ENCODE measurements around the gene TRMT112.
"Not testable (repeated sequence)": the region's sequence is repeated elsewhere in the genome, so short reads cannot be mapped to it uniquely, and the experiment has no call there.

TRMT112 gene

DNA sequence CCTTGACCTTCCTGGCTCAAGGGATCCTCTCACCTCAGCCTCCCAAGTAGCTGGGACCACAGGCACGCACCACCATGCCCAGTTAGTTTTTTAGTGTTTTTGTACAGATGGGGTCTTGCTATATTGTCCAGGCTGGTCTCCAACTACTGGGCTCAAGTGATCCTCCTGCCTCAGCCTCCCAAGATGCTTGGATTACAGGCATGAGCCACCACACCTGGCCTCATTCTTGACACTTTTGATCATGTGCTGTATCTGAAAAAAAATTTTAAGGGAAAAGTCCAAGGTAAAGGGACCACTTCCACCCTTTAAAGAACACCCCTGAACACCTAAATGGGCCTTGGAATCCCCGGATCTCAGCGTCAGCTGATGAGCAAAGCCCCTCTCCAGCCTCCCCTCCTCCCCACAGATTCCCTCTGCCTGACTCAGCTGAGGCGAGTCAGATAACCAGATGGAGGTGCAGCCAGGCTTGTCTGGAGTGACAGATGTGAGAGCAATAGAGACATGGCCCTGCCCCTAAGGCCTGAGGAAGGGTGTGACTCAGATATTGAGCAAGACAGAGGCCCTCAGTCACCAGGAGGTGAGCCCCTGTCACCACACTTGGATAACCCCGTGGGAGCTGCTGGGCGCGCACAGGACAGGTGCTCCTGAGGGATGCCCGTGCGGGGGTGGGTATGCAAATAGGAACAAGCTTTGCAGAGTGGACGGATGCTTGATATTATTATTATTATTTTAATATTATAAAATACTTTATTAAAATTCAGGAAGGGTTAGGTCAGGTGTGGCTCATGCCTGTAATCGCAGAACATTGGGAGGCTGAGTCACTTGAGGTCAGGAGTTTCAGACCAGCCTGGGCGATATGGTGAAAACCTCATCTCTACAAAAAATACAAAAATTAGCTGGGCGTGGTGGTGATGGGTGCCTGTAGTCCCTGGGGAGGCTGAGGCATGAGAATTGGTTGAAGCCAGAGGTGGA is 17.7 kb upstream of the TRMT112 start:
- no peak overlapping the region for H3K4me3 ChIP-seq (ENCODE audit: low read depth, low read length)

DNA sequence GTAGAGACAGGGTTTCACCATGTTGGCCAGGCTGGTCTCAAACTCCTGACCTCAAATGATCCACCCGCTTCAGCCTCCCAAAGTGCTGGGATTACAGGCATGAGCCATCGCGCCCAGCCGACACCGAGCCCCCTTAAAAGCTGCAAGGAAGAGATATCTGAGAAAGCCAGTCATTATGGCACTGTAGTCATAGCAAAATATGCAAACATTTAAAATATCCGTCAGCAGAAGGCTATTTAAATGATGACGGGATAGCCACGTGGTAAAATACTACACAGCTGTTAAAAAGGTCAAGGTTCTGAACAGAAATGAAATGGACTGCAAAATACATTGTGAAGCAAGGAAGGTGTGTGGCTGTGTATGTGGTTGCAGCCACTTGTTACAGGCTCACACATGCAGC is 16.2 kb upstream of the TRMT112 start:
- H3K4me3 ChIP-seq (ENCODE audit: low read depth, low read length): no peak overlapping the region

DNA sequence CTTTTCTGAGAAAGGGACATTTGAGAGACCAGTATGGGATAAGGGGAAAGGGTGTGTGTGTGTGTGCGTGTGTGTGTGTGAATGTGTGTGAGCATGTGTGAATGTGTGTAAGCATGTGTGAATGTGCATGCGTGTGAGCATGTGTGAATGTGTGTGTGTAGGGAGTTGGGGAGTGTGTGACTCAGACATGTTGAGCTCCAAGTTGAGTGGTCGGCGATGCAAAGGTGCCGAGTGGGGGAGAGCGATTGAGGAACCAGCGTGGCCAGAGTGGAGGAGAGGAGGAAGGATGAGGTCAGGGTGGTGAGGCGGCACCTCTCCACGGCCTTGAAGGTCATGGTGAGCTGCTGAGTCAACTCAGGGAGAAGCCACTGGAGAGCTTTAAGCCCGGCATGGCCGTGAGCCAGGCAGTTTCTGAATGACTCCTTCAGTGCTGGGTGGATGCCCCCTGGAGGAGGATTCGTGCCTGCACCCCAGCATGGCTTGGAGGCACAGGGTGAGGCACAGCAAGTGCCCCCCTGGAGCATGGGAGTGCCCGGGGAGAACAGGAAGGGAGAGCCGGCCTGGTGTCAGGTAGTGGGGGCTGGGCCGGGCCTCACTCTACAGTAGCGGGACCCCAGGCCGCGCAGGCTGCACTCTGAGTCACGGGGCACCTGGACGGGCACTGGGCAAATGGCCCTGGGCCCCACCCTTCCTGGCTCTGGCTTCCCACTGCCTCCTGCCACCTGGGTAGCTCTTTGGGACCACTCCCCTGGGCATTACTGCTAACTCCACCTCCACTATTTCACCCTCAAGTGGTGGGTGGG is 14.4 kb upstream of the TRMT112 start:
- H3K4me3 ChIP-seq (ENCODE audit: low read depth, low read length): no peak overlapping the region

DNA sequence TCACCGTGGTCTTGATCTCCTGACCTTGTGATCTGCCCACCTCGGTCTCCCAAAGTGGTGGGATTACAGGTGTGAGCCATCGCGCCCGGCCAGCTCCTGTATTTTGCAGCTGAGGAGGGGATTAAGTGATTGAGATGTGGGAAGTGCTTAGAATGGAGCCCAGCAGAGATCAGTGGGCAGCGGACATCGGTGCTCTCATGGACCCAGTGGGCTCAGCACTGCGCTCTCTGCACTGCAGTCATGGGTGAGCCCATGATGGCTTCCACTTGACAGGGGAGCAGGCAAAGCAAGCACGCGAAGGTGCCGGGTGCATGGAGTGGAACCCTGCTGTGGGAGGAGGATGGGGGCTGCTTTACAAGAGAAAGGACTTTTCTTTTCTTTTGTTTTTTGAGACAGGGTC is 13.5 kb upstream of the TRMT112 start:
- H3K4me3 ChIP-seq (ENCODE audit: low read depth, low read length): no peak overlapping the region

DNA sequence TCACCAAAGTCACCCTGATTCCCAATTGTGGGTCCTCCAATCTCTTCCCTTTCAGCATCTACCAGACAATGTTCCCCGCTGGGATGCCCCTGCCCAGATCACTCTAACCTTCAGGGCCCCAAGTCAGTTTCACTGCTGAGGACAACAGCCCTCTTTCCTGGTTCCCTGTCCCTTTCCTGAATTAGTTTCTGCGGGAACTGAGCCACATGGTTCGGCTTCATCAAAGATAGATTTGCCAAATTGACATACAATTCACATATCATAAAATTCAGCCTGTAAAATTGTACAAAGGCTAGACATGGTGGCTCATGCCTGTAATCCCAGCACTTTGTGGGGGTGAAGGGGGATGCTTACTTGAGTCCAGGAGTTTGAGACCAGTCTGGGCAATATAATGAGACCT is 10.6 kb upstream of the TRMT112 start:
- H3K4me3 ChIP-seq (ENCODE audit: low read depth, low read length): no peak overlapping the region

DNA sequence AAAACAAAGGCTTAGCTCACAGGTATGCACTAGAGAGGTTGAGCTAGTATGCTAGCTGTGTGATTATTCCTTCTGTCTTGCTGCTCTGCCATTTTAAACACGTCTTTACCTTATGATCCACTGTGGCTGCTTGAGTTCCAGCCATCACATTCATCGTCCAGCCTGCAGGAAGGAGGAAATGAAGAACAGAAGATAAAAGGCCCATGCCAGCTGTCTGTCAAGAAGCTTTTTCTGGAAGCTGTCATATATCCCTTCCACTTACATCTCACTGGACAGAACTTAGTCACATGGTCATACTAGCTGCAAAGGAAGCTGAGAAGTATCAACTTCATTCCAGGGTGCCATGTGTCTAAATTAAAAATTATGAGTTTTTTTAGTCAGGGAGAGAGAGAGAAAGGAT is 10.0 kb upstream of the TRMT112 start:
- no peak overlapping the region for H3K4me3 ChIP-seq (ENCODE audit: low read depth, low read length)

DNA sequence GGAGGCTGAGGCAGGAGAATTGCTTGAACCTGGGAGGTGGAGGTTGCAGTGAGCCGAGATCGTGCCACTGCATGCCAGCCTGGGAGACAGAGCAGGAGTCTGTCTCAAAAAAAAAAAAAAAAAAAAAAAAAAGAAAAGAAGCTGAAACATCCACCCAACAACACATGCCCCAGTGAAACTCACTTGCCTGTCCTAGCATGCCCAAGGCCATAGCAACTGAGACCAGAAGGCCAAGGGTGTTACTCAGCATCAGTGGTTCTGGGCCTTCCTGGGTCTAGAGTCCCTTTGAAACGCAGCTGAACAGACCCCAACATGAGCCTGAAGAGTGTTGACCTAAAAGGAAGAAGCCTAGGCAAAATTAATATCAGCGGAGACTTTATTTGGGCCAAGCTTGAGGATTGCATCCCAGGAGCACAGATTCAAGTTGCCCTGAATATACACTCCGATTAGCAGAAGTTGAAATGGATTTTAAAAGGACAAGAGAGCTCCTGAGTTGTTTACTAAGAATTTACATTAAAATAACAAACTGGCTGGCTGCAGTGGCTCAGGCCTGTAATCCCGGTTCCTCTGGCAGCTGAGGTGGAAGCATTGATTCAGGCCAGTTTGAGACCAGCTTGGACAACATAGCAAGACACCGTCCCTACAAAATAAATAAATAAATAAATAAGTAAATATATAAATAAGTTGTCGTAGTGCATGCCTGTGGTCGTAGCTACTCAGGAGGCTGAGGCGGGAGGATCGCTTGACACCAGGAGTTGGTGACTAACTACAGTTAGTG is 7.5 kb upstream of the TRMT112 start:
- H3K4me3 ChIP-seq (ENCODE audit: low read depth, low read length): no peak overlapping the region

DNA sequence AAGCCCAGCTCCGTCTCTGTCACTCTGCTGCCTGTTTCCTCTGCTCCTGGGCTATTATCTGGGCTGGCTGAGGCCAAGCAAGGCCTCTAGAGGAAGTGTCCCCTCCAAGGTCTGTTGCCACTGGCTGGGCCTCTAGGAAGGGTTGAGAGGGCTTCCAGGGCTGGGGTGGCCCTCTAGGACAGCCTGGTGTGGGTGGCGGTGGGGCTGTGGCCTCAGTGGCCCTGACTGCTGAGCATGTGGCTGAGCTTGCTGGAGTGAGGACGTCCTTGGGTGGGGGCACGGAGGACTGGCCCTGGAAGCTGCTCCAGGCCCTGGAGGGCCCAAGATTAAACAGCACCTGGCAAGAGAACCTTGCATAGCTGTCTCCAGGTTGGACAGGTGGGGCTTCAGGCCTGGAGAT is 6.6 kb upstream of the TRMT112 start:
- not testable (repeated sequence) for H3K4me3 ChIP-seq (ENCODE audit: low read depth, low read length)

DNA sequence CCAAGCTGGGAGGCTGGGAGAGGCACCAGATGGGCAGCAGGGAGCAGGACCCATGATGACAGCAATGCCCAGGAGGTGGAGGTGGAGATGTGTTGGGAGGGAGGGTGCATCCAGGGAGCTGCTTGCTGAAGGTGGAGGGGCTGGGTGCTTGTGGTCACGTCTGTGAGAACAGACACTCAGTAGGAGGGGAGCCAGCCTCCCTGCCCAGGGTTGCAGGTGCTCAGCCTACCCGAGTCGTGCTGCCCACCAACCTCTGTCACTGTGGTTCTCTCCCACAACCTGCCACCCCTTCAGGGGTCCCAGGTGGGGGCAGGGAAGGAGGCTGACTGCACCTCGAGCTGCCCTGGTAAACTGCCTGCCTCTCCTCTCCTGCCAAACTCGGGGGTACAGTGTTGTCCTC is 6.0 kb upstream of the TRMT112 start:
- H3K4me3 ChIP-seq (ENCODE audit: low read depth, low read length): no peak overlapping the region

DNA sequence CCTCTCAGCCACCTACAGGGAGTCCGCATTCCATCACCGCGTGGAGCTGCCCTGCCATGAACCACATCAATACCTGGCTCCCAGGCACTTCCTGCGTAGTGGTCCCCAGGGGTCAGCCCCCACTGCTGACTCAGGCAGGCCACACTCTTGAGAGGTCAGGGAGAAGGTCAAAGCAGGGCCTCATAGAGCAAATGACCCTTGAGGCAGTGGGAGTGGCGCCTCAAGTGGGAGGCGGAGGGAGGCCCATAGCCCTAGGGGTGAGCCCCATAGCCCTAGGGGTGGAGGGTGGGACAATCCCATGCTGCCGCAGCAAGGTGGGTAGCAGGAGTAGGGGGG is 5.5 kb upstream of the TRMT112 start:
- no peak overlapping the region for H3K4me3 ChIP-seq (ENCODE audit: low read depth, low read length)

DNA sequence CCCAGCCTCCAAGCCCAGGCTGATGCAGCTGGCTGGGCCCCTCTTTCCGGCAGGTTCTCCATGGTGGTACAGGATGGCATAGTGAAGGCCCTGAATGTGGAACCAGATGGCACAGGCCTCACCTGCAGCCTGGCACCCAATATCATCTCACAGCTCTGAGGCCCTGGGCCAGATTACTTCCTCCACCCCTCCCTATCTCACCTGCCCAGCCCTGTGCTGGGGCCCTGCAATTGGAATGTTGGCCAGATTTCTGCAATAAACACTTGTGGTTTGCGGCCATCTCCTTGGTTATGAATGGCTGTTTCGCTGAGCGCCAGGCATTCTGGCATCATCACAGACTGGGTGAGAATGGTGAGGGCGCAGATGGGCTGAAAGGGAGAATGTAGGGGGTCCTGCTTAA is 4.2 kb upstream of the TRMT112 start:
- no peak overlapping the region for H3K4me3 ChIP-seq (ENCODE audit: low read depth, low read length)

DNA sequence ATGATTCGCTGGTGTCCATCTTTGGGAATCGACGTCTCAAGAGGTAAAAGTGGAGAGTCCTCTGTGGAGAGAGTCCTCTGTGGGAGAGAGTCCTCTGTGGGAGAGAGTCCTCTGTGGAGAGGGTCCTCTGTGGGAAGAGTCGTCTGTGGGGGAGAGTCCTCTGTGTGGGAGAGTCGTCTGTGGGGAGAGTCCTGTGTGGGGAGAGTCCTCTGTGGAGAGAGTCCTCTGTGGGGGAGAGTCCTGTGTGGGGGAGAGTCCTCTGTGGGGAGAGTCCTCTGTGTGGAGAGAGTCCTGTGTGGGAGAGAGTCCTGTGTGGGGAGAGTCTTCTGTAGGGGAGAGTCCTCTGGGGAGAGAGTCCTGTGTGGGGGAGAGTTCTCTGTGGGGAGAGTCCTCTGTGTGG is 3.7 kb upstream of the TRMT112 start:
- H3K4me3 ChIP-seq (ENCODE audit: low read depth, low read length): no peak overlapping the region

DNA sequence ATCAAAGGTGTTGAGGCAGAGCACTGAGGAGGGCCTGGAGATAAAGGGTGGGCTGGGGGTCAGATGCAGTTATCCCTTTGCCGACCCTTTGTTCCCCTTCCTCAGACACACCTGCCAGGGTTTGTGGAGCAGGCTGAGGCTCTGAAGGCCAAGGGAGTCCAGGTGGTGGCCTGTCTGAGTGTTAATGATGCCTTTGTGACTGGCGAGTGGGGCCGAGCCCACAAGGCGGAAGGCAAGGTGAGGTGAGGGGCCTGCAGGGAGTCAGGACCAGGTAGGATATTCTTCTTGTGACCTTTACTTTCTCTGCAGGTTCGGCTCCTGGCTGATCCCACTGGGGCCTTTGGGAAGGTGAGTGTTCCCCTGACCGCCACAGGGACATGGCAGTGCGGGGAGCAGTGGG is 3.2 kb upstream of the TRMT112 start:
- H3K4me3 ChIP-seq (ENCODE audit: low read depth, low read length): no peak overlapping the region

DNA sequence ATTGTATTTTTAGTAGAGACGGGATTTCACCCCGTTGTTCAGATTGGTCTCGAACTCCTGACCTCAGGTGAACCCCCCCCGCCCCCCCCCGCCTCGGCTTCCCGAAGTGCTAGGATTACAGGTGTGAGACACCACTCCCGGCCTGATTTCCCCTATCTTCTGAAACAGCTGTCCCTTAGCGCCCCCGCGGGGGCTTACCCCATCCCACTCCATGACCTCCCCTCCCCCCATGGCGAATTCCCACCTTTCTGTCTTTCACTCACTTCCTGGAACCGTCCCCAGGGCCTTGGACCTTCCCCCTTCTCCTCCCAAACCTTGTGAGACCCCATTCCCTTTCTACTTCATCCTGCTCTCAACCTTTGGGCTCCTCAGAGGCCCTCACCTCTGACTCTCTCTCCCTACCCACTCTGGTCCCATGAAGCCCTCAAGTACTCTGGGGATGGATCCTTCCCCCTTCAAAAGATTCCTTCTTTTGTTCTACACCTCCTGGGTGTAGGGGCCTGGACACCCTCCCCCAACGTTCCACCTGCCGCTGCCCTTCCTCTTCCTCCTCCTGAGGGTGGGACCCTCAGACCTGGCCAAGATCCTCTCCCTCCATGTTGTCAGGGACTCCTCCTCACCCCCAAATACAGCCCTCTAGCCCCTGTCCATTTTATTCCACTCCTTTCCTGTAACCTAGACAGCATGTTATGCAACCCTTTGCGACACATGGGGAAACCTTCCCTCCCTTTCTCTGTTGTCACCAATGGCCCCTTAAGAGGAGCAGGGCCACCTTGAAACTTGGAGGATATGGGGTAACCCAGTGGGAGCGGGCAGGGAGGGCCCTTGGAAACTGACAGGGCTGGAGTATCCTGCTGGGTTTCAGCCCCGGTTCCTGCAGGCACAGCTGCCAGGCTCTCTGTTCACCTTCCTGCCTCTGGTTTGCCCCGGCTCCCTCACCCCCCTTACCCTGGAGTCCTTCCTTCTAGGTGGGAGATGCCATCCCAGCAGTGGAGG is 1.7 kb upstream of the TRMT112 start:
- peak overlapping the region; percentile 95 for H3K4me3 ChIP-seq (ENCODE audit: low read depth, low read length)

DNA sequence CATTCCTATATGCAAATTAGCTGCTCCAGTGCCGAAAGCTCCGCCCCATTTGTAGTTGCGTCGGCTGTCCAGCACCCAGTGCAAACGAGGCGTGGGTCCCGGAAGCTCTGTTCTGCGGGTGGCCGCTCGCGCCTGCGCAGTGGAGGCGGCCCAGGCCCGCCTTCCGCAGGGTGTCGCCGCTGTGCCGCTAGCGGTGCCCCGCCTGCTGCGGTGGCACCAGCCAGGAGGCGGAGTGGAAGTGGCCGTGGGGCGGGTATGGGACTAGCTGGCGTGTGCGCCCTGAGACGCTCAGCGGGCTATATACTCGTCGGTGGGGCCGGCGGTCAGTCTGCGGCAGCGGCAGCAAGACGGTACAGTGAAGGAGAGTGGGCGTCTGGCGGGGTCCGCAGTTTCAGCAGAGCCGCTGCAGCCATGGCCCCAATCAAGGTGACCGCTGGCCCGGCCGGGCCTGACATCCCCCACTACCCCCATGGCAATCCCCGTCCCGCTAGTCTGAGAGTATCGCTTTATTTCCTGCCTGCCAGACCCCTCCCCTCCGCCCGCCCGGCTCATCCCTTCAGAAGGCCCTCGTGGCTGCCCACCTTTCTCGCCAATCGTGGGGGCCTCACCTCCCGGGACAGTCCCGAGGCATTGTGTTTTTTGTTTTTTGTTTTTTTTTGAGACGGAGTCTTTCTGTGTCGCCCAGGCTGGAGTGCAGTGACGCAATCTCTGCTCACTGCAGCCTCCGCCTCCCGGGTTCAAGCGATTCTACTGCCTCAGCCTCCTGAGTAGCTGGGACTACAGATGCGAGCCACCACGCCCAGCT is 804 bp upstream of the TRMT112 start, which contains the start of gene PRDX5:
TSS of gene PRDX5 (plus strand) at position 161 of the 805 bp plus-strand sequence. CDS start at position 256, 95 bp downstream.
- peak within 1 kb of the TSS; percentile 95 for H3K4me3 ChIP-seq (ENCODE audit: low read depth, low read length)

DNA sequence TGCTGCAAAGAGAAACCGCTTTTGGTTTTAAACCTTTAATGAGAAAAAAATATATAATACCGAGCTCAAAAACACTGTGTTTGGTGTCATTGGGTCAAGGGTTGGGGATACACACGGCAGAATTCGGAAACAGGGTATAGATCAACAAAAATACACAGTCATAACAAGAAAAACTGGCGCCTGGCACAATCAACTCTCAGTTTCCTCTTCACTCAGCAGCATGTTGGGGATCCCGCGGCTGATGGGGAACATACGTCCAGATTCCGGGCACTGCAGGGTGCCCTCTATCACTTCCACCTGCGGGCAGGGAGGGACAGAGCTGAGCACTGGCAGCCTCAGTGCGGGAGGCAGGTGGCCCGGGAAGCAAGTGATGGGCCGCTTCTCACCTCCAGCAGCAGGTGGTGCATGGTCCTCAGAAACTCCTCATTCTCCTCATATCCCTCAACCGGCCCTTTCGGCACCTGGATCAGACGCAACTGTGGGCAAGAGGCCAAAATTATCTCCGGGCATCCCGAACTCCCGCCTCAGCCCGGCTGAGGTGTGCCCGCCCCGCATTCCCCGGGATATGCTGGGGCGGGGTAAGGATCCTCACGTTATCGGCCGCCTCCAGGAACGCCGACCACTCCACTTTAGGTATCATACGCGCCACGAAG is 561 bp downstream of the TRMT112 start:
- peak overlapping the region; percentile 95 for H3K4me3 ChIP-seq (ENCODE audit: low read depth, low read length)

DNA sequence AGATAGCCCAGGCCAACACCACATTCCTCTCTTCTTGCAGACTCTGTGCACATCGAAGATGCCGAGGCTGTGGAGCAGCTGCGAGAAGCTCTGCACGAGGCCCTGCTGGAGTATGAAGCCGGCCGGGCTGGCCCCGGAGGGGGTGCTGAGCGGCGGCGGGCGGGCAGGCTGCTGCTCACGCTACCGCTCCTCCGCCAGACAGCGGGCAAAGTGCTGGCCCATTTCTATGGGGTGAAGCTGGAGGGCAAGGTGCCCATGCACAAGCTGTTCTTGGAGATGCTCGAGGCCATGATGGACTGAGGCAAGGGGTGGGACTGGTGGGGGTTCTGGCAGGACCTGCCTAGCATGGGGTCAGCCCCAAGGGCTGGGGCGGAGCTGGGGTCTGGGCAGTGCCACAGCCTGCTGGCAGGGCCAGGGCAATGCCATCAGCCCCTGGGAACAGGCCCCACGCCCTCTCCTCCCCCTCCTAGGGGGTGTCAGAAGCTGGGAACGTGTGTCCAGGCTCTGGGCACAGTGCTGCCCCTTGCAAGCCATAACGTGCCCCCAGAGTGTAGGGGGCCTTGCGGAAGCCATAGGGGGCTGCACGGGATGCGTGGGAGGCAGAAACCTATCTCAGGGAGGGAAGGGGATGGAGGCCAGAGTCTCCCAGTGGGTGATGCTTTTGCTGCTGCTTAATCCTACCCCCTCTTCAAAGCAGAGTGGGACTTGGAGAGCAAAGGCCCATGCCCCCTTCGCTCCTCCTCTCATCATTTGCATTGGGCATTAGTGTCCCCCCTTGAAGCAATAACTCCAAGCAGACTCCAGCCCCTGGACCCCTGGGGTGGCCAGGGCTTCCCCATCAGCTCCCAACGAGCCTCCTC is 1.5 kb downstream of the TRMT112 start:
- peak overlapping the region; percentile 95 for H3K4me3 ChIP-seq (ENCODE audit: low read depth, low read length)
